H1 (cell line): ENCODE data around the gene NRXN3. TPM values are rescaled to one million over a fixed set of nuclear protein-coding genes. Genes with fewer than 3 reads are reported as not detected.

Experiments used
- CTCF ChIA-PET: fragments of 300-600 bp; sonication (Branson Sonifier 250); formaldehyde crosslinking; loops from one replicate; lab custom pipeline; 2021; ENCODE audit not compliant: partially characterized antibody; lab: Charles Lee
- POLR2A ChIA-PET: fragments of 300-600 bp; sonication (Branson Sonifier 250); formaldehyde crosslinking; loops from one replicate; lab custom pipeline; 2021; ENCODE audit warnings: inconsistent platforms; ENCODE audit not compliant: partially characterized antibody; lab: Charles Lee
- DNase-seq, 2 experiments: peaks; one replicate each; pipeline versions ENCODE4 v3.0.0 to v3.0.0-alpha.2; 2010 to 2022; ENCODE audit warnings: low spot score in 2 of 2, low read depth in 1 of 2, mixed read lengths in 1 of 2
- FAIRE-seq: peaks from 2 replicates; lab custom pipeline; 2011; peaks lifted over from hg19 to GRCh38; lab: Jason Lieb, UNC
- H2AFZ ChIP-seq: 2 replicates; pipeline ENCODE4 v1.8.1; 2012; ENCODE audit warnings: low read length, inconsistent platforms
- H2AK5ac ChIP-seq: 2 replicates; pipeline ENCODE4 v1.6.1; 2013; ENCODE audit warnings: low read depth, low read length
- H2BK120ac ChIP-seq: replicated peaks from 2 replicates; pipeline ENCODE3; 2013; ENCODE audit warnings: low read depth, low read length, inconsistent platforms
- H2BK12ac ChIP-seq: 2 replicates; pipeline ENCODE4 v1.6.1; 2013; ENCODE audit warnings: low read depth, low read length
- H2BK15ac ChIP-seq: 2 replicates; pipeline ENCODE4 v1.6.1; 2013; ENCODE audit warnings: low read length
- H2BK20ac ChIP-seq: 2 replicates; pipeline ENCODE4 v1.6.1; 2013; ENCODE audit warnings: low read length
- H2BK5ac ChIP-seq: 2 replicates; pipeline ENCODE4 v1.6.1; 2013; ENCODE audit warnings: low read depth, low read length
- H3K14ac ChIP-seq: 2 replicates; pipeline ENCODE4 v1.6.1; 2013; ENCODE audit warnings: inconsistent platforms; ENCODE audit not compliant: insufficient read length
- H3K18ac ChIP-seq: 2 replicates; pipeline ENCODE4 v1.6.1; 2013; ENCODE audit warnings: low read length; ENCODE audit errors: extremely low read depth
- H3K23ac ChIP-seq: 2 replicates; pipeline ENCODE4 v1.6.1; 2013; ENCODE audit warnings: inconsistent platforms; ENCODE audit not compliant: insufficient read length
- H3K23me2 ChIP-seq: 2 replicates; pipeline ENCODE4 v1.6.1; 2013; ENCODE audit warnings: low read depth, low read length
- H3K27ac ChIP-seq: 2 replicates; pipeline ENCODE4 v1.6.1; 2011; ENCODE audit warnings: low read depth, low read length, inconsistent platforms
- H3K27me3 ChIP-seq, 4 experiments: replicated peaks in 1 of 4; 1 replicate in 1 of 4; 2 replicates in 3 of 4; pipeline versions ENCODE4 v1.6.1 to v1.8.1; 2011 to 2013; ENCODE audit warnings: low read length in 3 of 4, mild to moderate bottlenecking in 3 of 4, inconsistent platforms in 2 of 4, mixed read lengths in 2 of 4, moderate library complexity in 1 of 4; ENCODE audit not compliant: control insufficient read depth in 3 of 4, insufficient read depth in 3 of 4; ENCODE audit errors: extremely low read depth in 1 of 4
- H3K36me3 ChIP-seq, 4 experiments: 2 replicates each; pipeline versions ENCODE4 v1.6.1 to v1.8.1; 2011 to 2013; ENCODE audit warnings: mild to moderate bottlenecking in 4 of 4, low read length in 3 of 4, moderate library complexity in 2 of 4, control low read depth in 1 of 4, inconsistent platforms in 1 of 4; ENCODE audit not compliant: insufficient read depth in 4 of 4, control insufficient read depth in 2 of 4
- H3K4ac ChIP-seq: replicated peaks from 2 replicates; pipeline ENCODE3; 2013; ENCODE audit warnings: low read length, low read depth, mixed read lengths, inconsistent platforms; ENCODE audit not compliant: insufficient read length
- H3K4me1 ChIP-seq, 4 experiments: replicated peaks in 1 of 4; 1 replicate in 1 of 4; 2 replicates in 3 of 4; pipeline versions ENCODE4 v1.6.1 to v1.8.1; 2011 to 2013; ENCODE audit warnings: low read length in 3 of 4, inconsistent platforms in 2 of 4, mixed read lengths in 1 of 4; ENCODE audit not compliant: insufficient read depth in 4 of 4, control insufficient read depth in 3 of 4
- H3K4me2 ChIP-seq, 2 experiments: 2 replicates each; pipeline versions ENCODE4 v1.6.1 to v1.8.1; 2011 to 2013; ENCODE audit warnings: low read depth in 2 of 2, low read length in 2 of 2, control low read depth in 1 of 2, inconsistent platforms in 1 of 2, mild to moderate bottlenecking in 1 of 2; ENCODE audit not compliant: insufficient read depth in 1 of 2
- H3K4me3 ChIP-seq, 4 experiments: fragments of 200-600, 300-600 bp in 1 of 4; sonication (generic), shearing (Covaris generic), sonication (Bioruptor Twin) in 1 of 4; 2 replicates each; pipeline versions ENCODE4 v1.5.1 to v1.8.1; 2011 to 2016; ENCODE audit warnings: low read length in 4 of 4, low read depth in 3 of 4, control low read depth in 2 of 4, inconsistent platforms in 2 of 4, mild to moderate bottlenecking in 2 of 4, mixed read lengths in 1 of 4, moderate library complexity in 1 of 4; ENCODE audit not compliant: insufficient read depth in 2 of 4; ENCODE audit errors: extremely low read depth in 1 of 4
- H3K56ac ChIP-seq: replicated peaks from 2 replicates; pipeline ENCODE3; 2013; ENCODE audit warnings: low read depth, mild to moderate bottlenecking, mixed read lengths, low read length, inconsistent platforms; ENCODE audit not compliant: insufficient read length
- H3K79me1 ChIP-seq: 2 replicates; pipeline ENCODE4 v1.6.1; 2013; ENCODE audit warnings: low read depth, low read length, control low read depth
- H3K79me2 ChIP-seq, 2 experiments: 2 replicates each; pipeline versions ENCODE4 v1.6.1 to v1.8.1; 2012 to 2013; ENCODE audit warnings: low read length in 2 of 2, mild to moderate bottlenecking in 2 of 2, inconsistent platforms in 1 of 2; ENCODE audit not compliant: insufficient read depth in 2 of 2, control insufficient read depth in 1 of 2
- H3K9ac ChIP-seq, 4 experiments: replicated peaks in 1 of 4; 1 replicate in 1 of 4; 2 replicates in 3 of 4; pipeline versions ENCODE4 v1.6.1 to v1.8.1; 2011 to 2013; ENCODE audit warnings: low read depth in 3 of 4, low read length in 3 of 4, control low read depth in 2 of 4, mild to moderate bottlenecking in 2 of 4, moderate library complexity in 2 of 4, inconsistent platforms in 1 of 4; ENCODE audit errors: extremely low read depth in 1 of 4
- H3K9me3 ChIP-seq, 2 experiments: 2 replicates each; pipeline versions ENCODE4 v1.6.1 to v1.8.1; 2012 to 2013; ENCODE audit warnings: mild to moderate bottlenecking in 2 of 2, moderate library complexity in 2 of 2, control low read depth in 1 of 2, inconsistent platforms in 1 of 2, low read depth in 1 of 2, low read length in 1 of 2, mixed read lengths in 1 of 2; ENCODE audit not compliant: insufficient read depth in 2 of 2
- H4K20me1 ChIP-seq, 2 experiments: replicated peaks in 1 of 2; 2 replicates each; pipeline versions ENCODE3 to v1.8.1; 2011 to 2013; ENCODE audit warnings: inconsistent platforms in 2 of 2, low read length in 2 of 2, mild to moderate bottlenecking in 1 of 2; ENCODE audit not compliant: insufficient read depth in 2 of 2, control insufficient read depth in 1 of 2
- H4K5ac ChIP-seq: 2 replicates; pipeline ENCODE4 v1.6.1; 2013; ENCODE audit warnings: low read length, low read depth, mixed read lengths, inconsistent platforms; ENCODE audit not compliant: insufficient read length
- H4K8ac ChIP-seq: 2 replicates; pipeline ENCODE4 v1.8.0; 2013; ENCODE audit warnings: mild to moderate bottlenecking, moderate library complexity, low read length, inconsistent platforms; ENCODE audit not compliant: insufficient read depth; ENCODE audit errors: extremely low read depth
- H4K91ac ChIP-seq: replicated peaks from 2 replicates; pipeline ENCODE3; 2013; ENCODE audit warnings: low read length, mixed read lengths, inconsistent platforms; ENCODE audit not compliant: insufficient read length
- BCL11A ChIP-seq, 2 experiments: IDR thresholded peaks; one replicate each; pipeline ENCODE4 v1.6.1; 2011; ENCODE audit warnings: low read depth in 2 of 2, low read length in 2 of 2, mild to moderate bottlenecking in 2 of 2
- EGR1 ChIP-seq: IDR thresholded peaks from 2 replicates; pipeline ENCODE4 v1.6.1; 2011; ENCODE audit warnings: low read depth, low read length, borderline replicate concordance
- GABPA ChIP-seq: IDR thresholded peaks from 2 replicates; pipeline ENCODE4 v1.6.1; 2011; ENCODE audit warnings: mild to moderate bottlenecking, low read length, moderate library complexity, borderline replicate concordance; ENCODE audit not compliant: insufficient read depth
- GTF2F1 ChIP-seq: IDR thresholded peaks from 2 replicates; pipeline ENCODE4 v1.6.1; 2012; ENCODE audit warnings: low read depth, low read length, improper control_type of control experiment, borderline replicate concordance
- JUN ChIP-seq: IDR thresholded peaks from 2 replicates; pipeline ENCODE4 v1.6.1; 2011; ENCODE audit warnings: low read depth, mild to moderate bottlenecking, improper control_type of control experiment, low read length
- POLR2A ChIP-seq, 2 experiments: IDR thresholded peaks; 1 replicate in 1 of 2; 2 replicates in 1 of 2; pipeline ENCODE4 v1.6.1; 2011; ENCODE audit warnings: low read depth in 2 of 2, low read length in 2 of 2, mild to moderate bottlenecking in 2 of 2; ENCODE audit errors: control extremely low read depth in 1 of 2
- RAD21 ChIP-seq, 2 experiments: IDR thresholded peaks in 1 of 2; conservative IDR thresholded peaks in 1 of 2; 2 replicates each; pipeline ENCODE4 v1.6.1; 2011; ENCODE audit warnings: low read depth in 2 of 2, low read length in 2 of 2, improper control_type of control experiment in 1 of 2, inconsistent platforms in 1 of 2, mild to moderate bottlenecking in 1 of 2, moderate library complexity in 1 of 2
- SIX5 ChIP-seq: IDR thresholded peaks from 2 replicates; pipeline ENCODE4 v1.6.1; 2011; ENCODE audit warnings: mild to moderate bottlenecking, low read depth, low read length
- TAF7 ChIP-seq: optimal IDR thresholded peaks from 2 replicates; pipeline ENCODE3; 2011; ENCODE audit warnings: low read depth, mild to moderate bottlenecking, inconsistent platforms, low read length, moderate library complexity, borderline replicate concordance
- WGBS, 2 experiments: shearing (Covaris generic) in 1 of 2; methylation state at CpG; one replicate each; pipeline versions ENCODE4 v1.1.6 to v1.1.7; 2013 to 2015; ENCODE audit warnings: low lambda C conversion rate in 2 of 2, mixed read lengths in 2 of 2, inconsistent platforms in 1 of 2, low coverage in 1 of 2, missing lambda C conversion rate in 1 of 2; ENCODE audit not compliant: insufficient replicate concordance in 2 of 2, insufficient coverage in 1 of 2, insufficient read length in 1 of 2; ENCODE audit errors: extremely low coverage in 1 of 2, missing lambda C conversion rate in 1 of 2; 5-methylcytosine and 5-hydroxymethylcytosine counted together
- polyA plus RNA-seq, 7 experiments: library from polyadenylated mRNA; depleted of rRNA in 3 of 7; stranded (reverse) in 5 of 7; unstranded in 2 of 7; fragments of >200 nt in 5 of 7; fragments of 200-250 nt in 2 of 7; gene quantifications; 1 replicate in 5 of 7; 2 replicates in 1 of 7; 4 replicates in 1 of 7; pipeline versions ENCODE4 v1.2.1 to v1.2.3, GENCODE V29; 2011 to 2013; ENCODE audit warnings: missing spikeins in 2 of 7, mixed read lengths in 2 of 7
- total RNA-seq: library from RNA; stranded (reverse); fragmentation: NEBNext Ultra II Directional; extraction: Animal tissue kit (Norgen Biotek cat#: 25700); gene quantifications from 2 replicates; pipeline ENCODE4 v1.2.1, GENCODE V29; 2021
- TF ChIP-seq, protein P1 (sequence below): IDR thresholded peaks from 2 replicates; pipeline ENCODE4 v1.6.1; 2012; ENCODE audit warnings: inconsistent platforms
- TF ChIP-seq, protein P2 (sequence below): IDR thresholded peaks from 2 replicates; pipeline ENCODE4 v1.6.1; 2011; ENCODE audit warnings: low read depth, mild to moderate bottlenecking, low read length; ENCODE audit not compliant: insufficient read depth

Gene NRXN3
- total and polyA plus RNA-seq, 2 of the 8 experiments (the other 6 are each of a cell fraction or from before 2014, with no cell fraction given), result 2.6 to 4.1 TPM

- no peak overlapping the region for H3K4ac ChIP-seq
- 89% methylated on average over 7 of the region's 7 CpGs; no CpG with 5 or more reads in 1 of the 2 experiments for WGBS, 2 experiments
- CTCF ChIA-PET, result interaction anchor here (0.6 to 1.3 kb wide), 4 partner anchors 23 to 74 kb away, joined by 3 to 4 read pairs (median 3); no protein-coding TSS in a partner anchor
- H2BK15ac ChIP-seq, result no peak overlapping the region
- POLR2A ChIA-PET, result no interaction called here
- H3K27me3 ChIP-seq, result no peaks in the 10 kb centered on the region
- H2BK12ac ChIP-seq, result no peak overlapping the region
- H4K8ac ChIP-seq, result no peak overlapping the region
- no peak overlapping the region for H3K9ac ChIP-seq
- H2AFZ ChIP-seq, result no peak overlapping the region
- no peak overlapping the region for H3K14ac ChIP-seq
- H3K56ac ChIP-seq, result no peak overlapping the region
- no peaks in the 10 kb centered on the region for H3K79me1 ChIP-seq
- no peak overlapping the region for H2BK20ac ChIP-seq
- no peak for FAIRE-seq
- H3K23me2 ChIP-seq, result no peaks in the 10 kb centered on the region
- H4K20me1 ChIP-seq, result no peaks in the 10 kb centered on the region
- no peak overlapping the region for H2AK5ac ChIP-seq
- H3K4me3 ChIP-seq, result no peak overlapping the region
- H3K18ac ChIP-seq, result no peak overlapping the region
- TF ChIP-seq RAD21 (IDR thresholded peaks at IDR 0.05 in 1 of 2, conservative IDR thresholded peaks at IDR 0.05 in 1 of 2; ENCODE audit: low read depth in 2 of 2, low read length in 2 of 2) (no peak), TAF7 (no peak), JUN (no peak), GTF2F1 (no peak), EGR1 (no peak), POLR2A (IDR thresholded peaks at IDR 0.05; ENCODE audit: control extremely low read depth in 1 of 2, low read depth in 2 of 2, low read length in 2 of 2) (no peak), GABPA (no peak), SIX5 (no peak), BCL11A (IDR thresholded peaks at IDR 0.05; ENCODE audit: low read depth in 2 of 2, low read length in 2 of 2) (no peak)
- TF ChIP-seq, protein P1, sequence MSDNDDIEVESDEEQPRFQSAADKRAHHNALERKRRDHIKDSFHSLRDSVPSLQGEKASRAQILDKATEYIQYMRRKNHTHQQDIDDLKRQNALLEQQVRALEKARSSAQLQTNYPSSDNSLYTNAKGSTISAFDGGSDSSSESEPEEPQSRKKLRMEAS, result no peak
- TF ChIP-seq, protein P2, sequence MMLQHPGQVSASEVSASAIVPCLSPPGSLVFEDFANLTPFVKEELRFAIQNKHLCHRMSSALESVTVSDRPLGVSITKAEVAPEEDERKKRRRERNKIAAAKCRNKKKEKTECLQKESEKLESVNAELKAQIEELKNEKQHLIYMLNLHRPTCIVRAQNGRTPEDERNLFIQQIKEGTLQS, result no peak
- TF ChIP-seq, all 59 proteins: peak for 0
- Histone ChIP-seq H3K36me3 (no peaks in the 10 kb centered on the region), H3K27ac (no peak overlapping the region), H3K23ac (no peak overlapping the region), H3K79me2 (no peaks in the 10 kb centered on the region), H4K91ac (no peak overlapping the region), H4K5ac (no peak overlapping the region), H3K4me2 (no peak overlapping the region), H3K4me1 (no peaks in the 10 kb centered on the region), H2BK5ac (no peak overlapping the region), H2BK120ac (no peak overlapping the region), H3K9me3 (no peaks in the 10 kb centered on the region)
- DNase-seq, result no peak
These were observed 354.0 kb downstream of the NRXN3 start for GRCh38 chr14:78524196-78524595.
